Thoracic aorta (tissue), 2 donors: Measurements from ENCODE around the gene RPL29. TPM values are rescaled to one million over a fixed set of nuclear protein-coding genes. Genes with fewer than 3 reads are reported as not detected.
A peak's percentile ranks its signal among the peaks of the same experiment; 100 is the strongest.

Experiments
- ATAC-seq: fragments of 150-250 bp; one replicate; pipeline ENCODE4 v1.8.0; 2017; ENCODE audit warnings: low read depth; ENCODE audit not compliant: insufficient number of reproducible peaks, low FRiP score
- DNase-seq: peaks from one replicate; pipeline ENCODE4 v3.0.0-alpha.2; 2020; ENCODE audit warnings: low spot score
- H3K27ac ChIP-seq, 2 donors: fragments of 200-600 bp; sonication (generic); 1 replicate in 1 of 2; 2 replicates in 1 of 2; pipeline ENCODE4 v1.5.1; 2016; ENCODE audit warnings: mild to moderate bottlenecking in 2 of 2, moderate library complexity in 2 of 2
- H3K27me3 ChIP-seq: fragments of 200-600 bp; sonication (generic); replicated peaks from 2 replicates; pipeline ENCODE4 v1.6.0; 2016; ENCODE audit warnings: mild to moderate bottlenecking; ENCODE audit not compliant: insufficient read depth
- H3K36me3 ChIP-seq: fragments of 200-600 bp; sonication (generic); one replicate; pipeline ENCODE4 v1.5.1; 2016
- H3K4me1 ChIP-seq, 2 donors: fragments of 200-600 bp; sonication (generic); 1 replicate in 1 of 2; 2 replicates in 1 of 2; pipeline versions ENCODE4 v1.5.1 to v1.6.0; 2016; ENCODE audit warnings: low read depth in 2 of 2, mild to moderate bottlenecking in 1 of 2; ENCODE audit not compliant: control insufficient read depth in 1 of 2
- H3K4me3 ChIP-seq: fragments of 200-600 bp; sonication (generic); 2 replicates; pipeline ENCODE4 v1.5.1; 2016; ENCODE audit warnings: mild to moderate bottlenecking
- H3K9me3 ChIP-seq: fragments of 200-600 bp; sonication (generic); 2 replicates; pipeline ENCODE4 v1.5.1; 2016
- total RNA-seq, 2 donors: library from RNA; depleted of rRNA; stranded (reverse); fragments of >200 nt; gene quantifications; one replicate each; pipeline versions ENCODE4 v1.1.0 to v1.2.3, GENCODE V29; 2016
- TF ChIP-seq, protein P1 (sequence below): fragments of 200-600 bp; sonication (generic); IDR thresholded peaks from one replicate; pipeline ENCODE4 v1.5.1; 2019; ENCODE audit warnings: antibody characterized with exemption

The RPL29 gene
- total RNA-seq, 2 donors from 2014 or later = 642 to 718 TPM

DNA sequence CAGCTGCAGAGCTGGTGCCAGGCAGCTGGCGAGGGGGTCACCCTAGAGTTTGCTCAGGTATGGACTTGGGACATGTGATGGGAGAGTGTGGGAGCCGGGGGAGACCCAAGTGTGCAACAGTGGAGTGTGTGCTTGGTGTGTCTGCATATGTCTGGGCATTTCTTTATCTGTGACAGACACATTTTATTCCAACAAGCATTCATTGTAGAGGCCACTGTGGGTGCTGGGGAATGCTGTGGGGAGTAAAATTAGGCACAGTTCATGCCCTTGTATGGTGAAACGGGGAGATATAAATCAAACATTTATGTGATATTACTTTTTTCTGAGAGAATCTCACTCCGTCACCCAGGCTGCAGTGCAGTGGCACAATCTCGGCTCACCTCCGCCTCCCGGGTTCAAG is 8.1 kb downstream of the RPL29 start:
- Histone ChIP-seq H3K27me3 (no peaks in the 10 kb centered on the region), H3K9me3 (no peaks in the 10 kb centered on the region), H3K27ac (no peak overlapping the region), H3K4me1 (peaks cover 11 to 28% of the 10 kb centered on the region in 2 donors), H3K36me3 (peaks cover 5% of the 10 kb centered on the region), H3K4me3 (no peak overlapping the region)
- DNase-seq (no peak), ATAC-seq (no peak)
- TF ChIP-seq, protein P1, sequence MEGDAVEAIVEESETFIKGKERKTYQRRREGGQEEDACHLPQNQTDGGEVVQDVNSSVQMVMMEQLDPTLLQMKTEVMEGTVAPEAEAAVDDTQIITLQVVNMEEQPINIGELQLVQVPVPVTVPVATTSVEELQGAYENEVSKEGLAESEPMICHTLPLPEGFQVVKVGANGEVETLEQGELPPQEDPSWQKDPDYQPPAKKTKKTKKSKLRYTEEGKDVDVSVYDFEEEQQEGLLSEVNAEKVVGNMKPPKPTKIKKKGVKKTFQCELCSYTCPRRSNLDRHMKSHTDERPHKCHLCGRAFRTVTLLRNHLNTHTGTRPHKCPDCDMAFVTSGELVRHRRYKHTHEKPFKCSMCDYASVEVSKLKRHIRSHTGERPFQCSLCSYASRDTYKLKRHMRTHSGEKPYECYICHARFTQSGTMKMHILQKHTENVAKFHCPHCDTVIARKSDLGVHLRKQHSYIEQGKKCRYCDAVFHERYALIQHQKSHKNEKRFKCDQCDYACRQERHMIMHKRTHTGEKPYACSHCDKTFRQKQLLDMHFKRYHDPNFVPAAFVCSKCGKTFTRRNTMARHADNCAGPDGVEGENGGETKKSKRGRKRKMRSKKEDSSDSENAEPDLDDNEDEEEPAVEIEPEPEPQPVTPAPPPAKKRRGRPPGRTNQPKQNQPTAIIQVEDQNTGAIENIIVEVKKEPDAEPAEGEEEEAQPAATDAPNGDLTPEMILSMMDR = no peak

DNA sequence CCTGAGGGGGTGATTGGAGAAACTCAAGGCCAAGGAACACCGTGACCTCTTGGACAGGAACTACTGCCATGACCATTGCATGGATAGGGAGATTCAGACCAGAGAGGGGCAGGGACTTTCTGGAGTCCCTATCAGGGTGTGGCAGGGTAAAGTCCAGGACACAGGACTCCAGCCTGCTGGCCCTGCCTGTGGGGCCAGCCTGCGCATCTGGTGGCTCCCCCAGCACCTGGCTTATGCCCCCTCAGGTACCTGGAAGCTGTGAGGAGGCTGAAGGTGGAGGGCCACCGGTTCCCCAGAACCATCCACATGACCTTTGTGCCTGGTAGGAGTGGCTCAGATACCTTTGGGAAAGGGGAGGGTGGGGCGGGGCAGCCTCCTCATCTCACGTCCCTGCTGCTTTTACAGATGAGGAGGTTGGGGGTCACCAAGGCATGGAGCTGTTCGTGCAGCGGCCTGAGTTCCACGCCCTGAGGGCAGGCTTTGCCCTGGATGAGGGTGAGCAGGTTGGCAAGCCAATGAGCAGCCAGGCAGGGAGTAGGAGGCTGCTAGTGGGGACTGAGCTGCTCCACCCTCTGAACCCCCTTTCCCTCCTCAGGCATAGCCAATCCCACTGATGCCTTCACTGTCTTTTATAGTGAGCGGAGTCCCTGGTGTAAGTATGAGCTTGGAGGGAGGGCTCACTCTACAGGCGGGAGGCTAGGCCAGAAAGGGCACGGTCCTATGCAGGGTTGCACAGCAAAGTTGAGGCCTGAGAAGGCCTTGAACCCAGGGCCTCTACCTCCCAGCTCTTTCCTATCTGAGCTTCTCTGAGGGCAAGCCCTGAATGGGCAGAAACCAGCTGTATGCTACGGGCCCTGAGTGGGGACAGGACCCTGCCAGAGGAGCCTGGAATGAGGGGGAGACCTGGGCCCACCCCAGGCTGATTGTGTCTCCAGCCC is 9.4 kb downstream of the RPL29 start:
- TF ChIP-seq, protein P1 = no peak
- Histone ChIP-seq H3K9me3 (no peaks in the 10 kb centered on the region), H3K4me3 (no peak overlapping the region), H3K4me1 (peaks cover 19 to 36% of the 10 kb centered on the region in 2 donors), H3K27ac (no peak overlapping the region), H3K36me3 (peaks cover 3% of the 10 kb centered on the region), H3K27me3 (no peaks in the 10 kb centered on the region)
- ATAC-seq (no peak), DNase-seq (no peak)

DNA sequence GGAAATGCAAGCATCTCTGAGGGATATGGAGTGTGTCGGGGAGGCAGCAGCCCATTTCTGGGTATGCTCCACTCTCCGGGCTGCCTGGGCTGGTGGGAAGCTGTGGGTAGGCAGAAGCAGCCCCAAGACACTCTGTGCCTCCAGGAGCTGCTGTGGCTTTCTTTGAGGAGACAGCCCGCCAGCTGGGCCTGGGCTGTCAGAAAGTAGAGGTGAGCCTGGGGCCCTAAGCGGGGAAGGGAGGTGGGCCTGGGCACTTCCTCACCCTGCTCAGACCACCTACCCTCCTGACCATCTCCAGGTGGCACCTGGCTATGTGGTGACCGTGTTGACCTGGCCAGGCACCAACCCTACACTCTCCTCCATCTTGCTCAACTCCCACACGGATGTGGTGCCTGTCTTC is 10.6 kb downstream of the RPL29 start:
- no peak for DNase-seq
- TF ChIP-seq, protein P1 = no peak
- H3K27ac ChIP-seq = no peak overlapping the region

DNA sequence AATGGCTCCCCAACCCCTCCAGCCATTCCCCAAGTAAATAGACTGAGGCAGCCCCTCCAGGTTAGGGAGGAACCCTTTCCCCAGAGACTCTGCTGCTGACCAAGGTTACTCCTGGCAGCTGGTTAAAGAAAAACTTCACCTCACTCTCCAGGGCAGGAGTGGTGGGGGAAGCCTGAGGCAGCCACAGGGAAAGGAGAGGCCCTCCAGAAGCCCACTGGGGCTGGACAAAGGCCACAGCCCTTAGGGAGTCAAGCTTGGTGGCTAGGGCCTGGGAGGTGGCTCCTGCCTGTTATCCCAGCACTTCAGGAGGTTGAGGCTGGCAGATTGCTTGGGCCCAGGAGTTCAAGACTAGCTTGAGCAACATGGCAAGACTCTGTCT is 11.4 kb downstream of the RPL29 start:
- peaks cover 3% of the 10 kb centered on the region for H3K36me3 ChIP-seq
- ATAC-seq (no peak), DNase-seq (no peak)
- no peak overlapping the region for H3K4me3 ChIP-seq
- peaks cover 16 to 25% of the 10 kb centered on the region in 2 donors for H3K4me1 ChIP-seq
- TF ChIP-seq, protein P1 = no peak
- H3K27me3 ChIP-seq = no peaks in the 10 kb centered on the region
- no peaks in the 10 kb centered on the region for H3K9me3 ChIP-seq
- peak overlapping the region; percentile 94 to 97 for H3K27ac ChIP-seq

More for the DNA sequence above, 10.6 kb downstream of the RPL29 start:
- Histone ChIP-seq H3K9me3 (no peaks in the 10 kb centered on the region), H3K36me3 (peaks cover 3% of the 10 kb centered on the region), H3K4me1 (peaks cover 19 to 31% of the 10 kb centered on the region in 2 donors), H3K4me3 (no peak overlapping the region), H3K27me3 (no peaks in the 10 kb centered on the region)
- ATAC-seq = no peak

DNA sequence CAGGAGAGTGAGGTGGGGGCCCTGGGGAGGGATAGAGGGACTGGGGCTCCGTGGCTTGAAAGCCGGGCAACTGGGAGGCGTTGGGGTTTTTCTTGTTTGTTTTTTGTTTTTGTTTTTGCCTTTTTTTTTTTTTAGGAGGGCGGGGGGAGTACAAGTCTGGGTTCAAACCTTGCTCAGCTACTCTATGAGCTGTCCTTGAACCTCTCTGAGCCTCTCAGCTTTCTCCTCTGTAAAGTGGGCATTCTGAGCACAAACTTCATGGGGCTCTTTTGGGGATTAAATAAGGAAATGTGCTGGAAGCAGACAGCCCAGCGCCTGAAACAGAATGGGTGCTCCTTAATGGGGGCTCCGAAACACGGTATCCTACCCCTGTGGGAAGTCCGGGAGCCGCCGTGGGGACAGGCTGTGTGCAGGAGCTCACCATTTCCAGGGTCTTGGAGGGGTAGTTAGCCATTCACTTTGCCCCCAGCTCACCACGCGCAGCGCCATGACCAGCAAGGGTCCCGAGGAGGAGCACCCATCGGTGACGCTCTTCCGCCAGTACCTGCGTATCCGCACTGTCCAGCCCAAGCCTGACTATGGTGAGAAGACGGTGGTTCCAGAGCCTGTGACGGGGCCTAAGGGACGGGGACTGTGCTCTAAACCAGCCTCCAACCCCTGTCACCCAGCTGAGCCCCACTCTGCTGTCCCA is 12.0 kb downstream of the RPL29 start:
- no peaks in the 10 kb centered on the region for H3K9me3 ChIP-seq
- peaks cover 15 to 22% of the 10 kb centered on the region in 2 donors for H3K4me1 ChIP-seq
- peak overlapping the region; percentile 89 for H3K4me3 ChIP-seq
- DNase-seq (no peak), ATAC-seq (no peak)
- peak overlapping the region; percentile 94 to 97 for H3K27ac ChIP-seq
- H3K27me3 ChIP-seq = no peaks in the 10 kb centered on the region
- H3K36me3 ChIP-seq = peaks cover 3% of the 10 kb centered on the region
- TF ChIP-seq, protein P1 = no peak
